Skin epidermis (tissue), 12 donors: ENCODE results near the gene ATP10A.

Source experiments
- H3K27ac ChIP-seq, 21 experiments: fragments of 200-600 bp; sonication (generic) in 11 of 21; one replicate each; pipeline ENCODE4 v1.5.0; 2020; ENCODE audit warnings: mild to moderate bottlenecking in 3 of 21, inconsistent platforms in 2 of 21, moderate library complexity in 2 of 21
- H3K4me3 ChIP-seq, 7 experiments: fragments of 200-600 bp; sonication (generic) in 2 of 7; one replicate each; pipeline ENCODE4 v1.5.0; 2020; ENCODE audit warnings: inconsistent platforms in 2 of 7, mild to moderate bottlenecking in 2 of 7, moderate library complexity in 1 of 7

ATP10A gene

GRCh38 chr15:25695875-25696760 is 167.0 kb downstream of the ATP10A start:
- no peak overlapping the region for H3K27ac ChIP-seq
- no peak overlapping the region for H3K4me3 ChIP-seq

DNA sequence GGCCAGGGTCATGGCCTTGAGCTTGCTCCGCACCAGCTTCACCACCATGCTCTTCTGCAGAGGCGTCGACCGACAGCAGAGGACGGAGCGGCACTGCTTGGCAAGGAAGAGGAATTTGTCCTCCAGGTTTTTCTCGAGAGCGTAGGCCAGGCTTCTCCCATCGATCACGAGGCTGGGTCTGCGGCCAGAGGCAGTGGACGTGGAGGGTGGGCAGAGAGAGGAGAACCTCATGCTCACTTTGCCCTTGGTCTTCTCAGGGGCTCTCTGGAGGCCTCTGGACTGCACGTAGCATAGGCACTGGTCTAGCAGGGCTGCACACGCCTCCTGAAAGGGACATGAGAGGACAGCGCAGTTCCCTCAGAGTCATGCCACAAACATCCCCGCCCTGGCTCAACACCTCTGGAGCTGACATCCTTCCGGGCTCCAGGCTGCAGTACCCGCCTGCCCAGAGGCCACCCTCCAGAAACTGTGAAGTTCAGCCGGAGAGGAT is 168.3 kb downstream of the ATP10A start:
- Histone ChIP-seq H3K4me3 (no peak overlapping the region), H3K27ac (no peak overlapping the region)

DNA sequence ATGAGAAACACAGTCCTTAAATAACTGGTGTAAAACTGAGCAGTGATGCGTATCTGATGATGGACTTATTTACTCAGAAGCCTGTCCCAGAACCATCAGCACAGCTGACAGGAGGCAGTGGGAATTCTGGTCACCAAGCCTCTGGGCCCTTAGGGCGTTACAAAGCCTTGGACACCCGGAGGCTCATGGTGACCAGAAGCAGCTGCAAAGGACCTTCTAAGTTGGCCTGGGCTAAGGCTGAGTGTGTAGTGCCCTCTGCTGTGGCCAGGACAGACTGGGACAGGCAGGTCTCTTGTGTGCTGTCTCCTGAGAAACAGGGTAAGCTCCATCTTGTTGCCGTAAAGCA is 168.9 kb downstream of the ATP10A start:
- Histone ChIP-seq H3K27ac (no peak overlapping the region), H3K4me3 (no peak overlapping the region)

GRCh38 chr15:25693321-25694238 is 169.5 kb downstream of the ATP10A start:
- Histone ChIP-seq H3K4me3 (no peak overlapping the region), H3K27ac (peak overlapping the region in 1 of 21 experiments; percentile 21)

- Histone ChIP-seq H3K27ac (peak overlapping the region in 4 of 21 experiments; percentile 21 to 53 (median 45)), H3K4me3 (no peak overlapping the region)
These were observed 171.3 kb downstream of the ATP10A start for GRCh38 chr15:25691544-25692430.

DNA sequence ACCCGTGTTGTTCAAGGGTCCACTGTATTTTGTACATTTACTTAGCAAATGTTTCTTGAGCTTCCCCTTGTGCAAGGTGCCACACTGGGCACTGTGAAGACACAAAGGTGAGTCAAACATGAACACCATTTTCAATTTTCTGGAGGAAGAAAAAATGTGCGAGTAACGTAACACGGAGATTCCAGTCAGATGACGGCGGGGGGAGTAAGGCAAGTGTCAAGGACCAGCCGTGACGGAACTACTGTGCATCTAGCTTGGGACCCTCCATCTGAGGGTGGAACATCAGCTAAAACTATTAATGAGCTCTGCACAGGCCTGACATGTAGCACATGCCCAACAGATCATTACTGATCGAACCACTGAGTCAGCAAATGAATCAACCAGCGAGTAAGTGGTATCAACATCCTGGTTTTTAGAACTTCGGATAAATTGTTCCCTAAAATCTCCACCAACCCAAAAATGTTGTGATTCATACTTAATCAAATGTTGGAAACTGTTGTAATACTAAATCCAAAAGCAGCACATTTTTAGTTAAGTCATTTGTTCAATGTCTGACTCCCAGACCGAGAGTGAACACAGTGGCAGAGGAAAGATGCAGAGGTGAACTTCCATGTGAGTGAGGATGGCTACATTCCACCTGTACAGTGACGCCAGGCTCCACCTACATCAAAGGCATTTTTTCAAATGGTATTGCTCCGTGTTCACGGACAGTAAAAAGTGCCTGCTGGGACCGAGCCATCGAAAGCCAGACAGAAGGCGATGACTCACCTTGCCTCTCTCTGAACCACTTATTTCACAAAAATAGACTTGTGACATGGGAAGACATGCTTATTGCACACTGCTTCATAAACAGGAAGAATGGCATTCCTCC is 172.2 kb downstream of the ATP10A start:
- Histone ChIP-seq H3K4me3 (no peak overlapping the region), H3K27ac (peak overlapping the region in 3 of 21 experiments; percentile 21 to 50 (median 40))

- no peak overlapping the region for H3K27ac ChIP-seq
These were observed 173.5 kb downstream of the ATP10A start for GRCh38 chr15:25689592-25689991.

DNA sequence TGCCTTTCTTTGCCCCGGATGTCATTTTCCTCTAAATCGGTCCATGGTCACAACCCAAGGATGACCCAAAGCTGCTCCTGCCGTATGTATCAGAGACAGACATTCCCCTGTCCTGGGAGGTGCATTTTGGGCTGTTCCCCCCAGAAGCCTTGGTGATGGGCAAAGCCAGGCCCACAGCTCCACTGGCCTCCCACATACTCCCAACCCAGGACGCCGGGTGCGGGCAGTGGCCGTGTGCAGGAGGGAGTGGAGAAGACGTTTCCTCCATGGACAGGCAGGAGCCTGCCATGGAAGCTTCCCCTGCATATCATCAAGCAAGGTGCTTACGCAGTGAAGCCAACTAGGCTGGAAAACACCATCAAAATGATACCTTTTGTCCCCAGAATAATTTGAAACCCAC is 175.0 kb downstream of the ATP10A start:
- no peak overlapping the region for H3K27ac ChIP-seq
- H3K4me3 ChIP-seq: no peak overlapping the region

More at GRCh38 chr15:25689592-25689991, 173.5 kb downstream of the ATP10A start:
- no peak overlapping the region for H3K4me3 ChIP-seq

DNA sequence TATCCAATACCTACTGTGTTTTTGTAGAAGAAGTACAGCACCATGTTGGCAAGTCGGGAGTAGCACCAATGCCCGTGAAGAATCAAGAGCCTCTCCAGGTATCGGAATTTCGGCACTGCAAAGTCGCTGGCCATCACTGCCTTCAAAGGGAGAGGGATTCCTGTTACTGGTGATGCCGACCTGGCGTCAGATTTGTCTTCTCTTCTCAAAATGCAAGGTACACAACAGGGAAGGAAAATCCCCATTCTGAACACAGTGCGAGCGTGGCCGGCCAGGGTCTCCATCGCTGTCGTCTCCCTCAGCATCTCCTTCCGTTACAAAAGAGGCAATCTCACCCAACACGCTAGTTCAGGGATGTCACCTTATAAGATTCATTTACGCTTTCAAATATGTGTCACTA is 175.4 kb downstream of the ATP10A start:
- Histone ChIP-seq H3K4me3 (no peak overlapping the region), H3K27ac (no peak overlapping the region)

DNA sequence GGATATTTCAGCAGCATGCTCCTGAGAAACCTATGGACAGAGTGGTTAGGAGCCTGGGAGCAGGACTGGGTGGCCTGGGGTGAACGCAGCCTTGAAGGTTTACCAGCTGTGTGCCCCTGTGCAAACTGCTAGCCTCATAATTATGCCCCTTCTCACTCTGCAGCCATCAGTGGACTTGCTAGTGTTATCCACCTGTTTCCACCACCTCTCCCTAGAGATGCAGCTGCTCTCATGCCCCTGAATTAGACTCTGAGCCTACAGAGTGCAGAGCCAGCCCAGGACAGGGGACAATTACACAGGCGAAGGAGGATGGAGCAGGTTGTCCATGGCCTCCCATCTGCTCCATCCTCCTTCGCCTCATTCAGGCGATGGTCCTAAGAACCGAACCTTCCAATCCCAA is 175.9 kb downstream of the ATP10A start:
- H3K27ac ChIP-seq: no peak overlapping the region

DNA sequence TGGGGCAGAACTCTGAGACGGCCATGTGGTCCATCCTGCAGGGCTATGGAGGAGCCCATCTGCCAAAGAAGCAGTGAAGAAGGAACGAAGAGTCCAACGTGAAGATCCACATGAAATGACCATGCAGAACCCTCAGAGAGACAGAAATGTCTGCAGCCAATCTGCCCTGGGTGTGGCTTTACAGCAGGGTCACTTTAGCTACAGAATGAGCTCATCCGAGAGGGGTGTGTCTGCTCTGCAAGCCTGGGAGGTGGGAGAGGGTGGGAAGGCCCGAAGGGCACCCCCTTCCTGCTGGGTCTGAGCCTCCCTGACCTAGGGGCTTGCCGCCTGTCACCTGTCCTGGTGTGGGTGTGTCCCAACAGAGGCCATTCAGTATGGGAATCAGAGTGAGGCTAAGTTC is 176.3 kb downstream of the ATP10A start:
- H3K27ac ChIP-seq: no peak overlapping the region
- H3K4me3 ChIP-seq: no peak overlapping the region

More for the DNA sequence above, 175.9 kb downstream of the ATP10A start:
- H3K4me3 ChIP-seq: no peak overlapping the region

GRCh38 chr15:25684521-25685431 is 178.4 kb downstream of the ATP10A start:
- Histone ChIP-seq H3K4me3 (no peak overlapping the region), H3K27ac (peak overlapping the region in 10 of 21 experiments; percentile 12 to 77 (median 46))

DNA sequence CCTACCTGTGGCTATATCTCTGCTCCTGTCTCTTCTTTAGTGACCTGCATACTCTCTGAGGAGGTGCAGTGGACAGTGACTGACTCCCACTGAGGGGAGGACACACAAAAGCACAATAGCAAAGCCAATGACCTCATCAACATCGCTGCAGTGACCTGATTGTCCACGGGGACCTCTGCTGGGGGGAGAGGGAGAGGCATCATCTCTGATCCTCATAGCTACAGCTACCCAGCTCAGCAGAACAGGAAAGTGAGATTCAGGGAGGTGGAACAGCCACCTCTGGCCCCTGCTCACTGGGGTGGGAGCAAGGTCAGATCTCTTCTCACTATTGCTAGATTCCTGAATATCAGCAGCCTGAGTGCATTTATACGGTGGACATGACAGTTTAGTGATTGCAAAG is 179.2 kb downstream of the ATP10A start:
- H3K27ac ChIP-seq: peak overlapping the region in 5 of 21 experiments; percentile 7 to 50 (median 27)
- no peak overlapping the region for H3K4me3 ChIP-seq

GRCh38 chr15:25683415-25683814 is 179.7 kb downstream of the ATP10A start:
- Histone ChIP-seq H3K4me3 (no peak overlapping the region), H3K27ac (peak overlapping the region in 2 of 21 experiments; percentile 17 to 27)

DNA sequence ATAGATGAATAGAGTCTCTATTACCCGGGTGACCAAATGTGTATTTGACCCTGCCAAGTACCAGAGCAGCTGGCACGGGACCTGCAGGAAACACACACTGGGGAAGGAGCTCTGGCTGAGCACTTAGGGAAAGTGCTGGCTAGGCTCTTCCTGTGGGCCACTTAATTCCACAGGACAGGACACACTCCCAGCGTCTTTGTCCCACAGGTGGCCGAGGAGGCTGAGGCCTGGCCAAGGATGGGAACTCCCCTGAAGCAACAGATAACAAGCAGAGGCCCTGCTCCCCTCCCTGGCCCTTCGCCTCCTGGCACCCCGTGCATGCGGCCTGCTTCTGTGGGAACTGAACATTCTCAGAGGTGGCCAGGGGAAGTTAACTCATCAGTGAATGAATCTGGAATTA is 180.8 kb downstream of the ATP10A start:
- no peak overlapping the region for H3K4me3 ChIP-seq
- H3K27ac ChIP-seq: no peak overlapping the region

GRCh38 chr15:25680686-25681025 is 182.5 kb downstream of the ATP10A start:
- H3K27ac ChIP-seq: no peak overlapping the region
- H3K4me3 ChIP-seq: no peak overlapping the region

GRCh38 chr15:25679964-25680685 is 183.0 kb downstream of the ATP10A start:
- Histone ChIP-seq H3K27ac (no peak overlapping the region), H3K4me3 (no peak overlapping the region)
